Stimulated activated CD4-positive, alpha-beta T cell treated with anti-CD3 and anti-CD28 coated beads, Interleukin-4, amount 100 ng/mL, for 24 hours (primary cell): ENCODE data around the gene MAN2C1.
"Not testable (repeated sequence)": the region's sequence is repeated elsewhere in the genome, so short reads cannot be mapped to it uniquely, and the experiment has no call there.

Experiments used
- DNase-seq: peaks from one replicate; pipeline ENCODE4 v3.0.0-alpha.2; 2020

Gene MAN2C1

GRCh38 chr15:75367913-75368688, at the start of gene MAN2C1:
Gene MAN2C1, minus strand, starts transcription at chr15:75368607. Its CDS starts 24 bp downstream, at chr15:75368583.
- DNase-seq: peak; percentile 95

- DNase-seq: no peak
These were observed 48.2 kb upstream of the MAN2C1 start for GRCh38 chr15:75416584-75416983.

- DNase-seq: no peak
These were observed 41.8 kb upstream of the MAN2C1 start for GRCh38 chr15:75410196-75410595.

- no peak for DNase-seq
These were observed 38.7 kb upstream of the MAN2C1 start for GRCh38 chr15:75407083-75407482.

GRCh38 chr15:75403892-75404291, 35.5 kb upstream of the MAN2C1 start:
- DNase-seq: no peak

GRCh38 chr15:75397494-75397893, 29.1 kb upstream of the MAN2C1 start:
- no peak for DNase-seq

- no peak for DNase-seq
These were observed 21.5 kb upstream of the MAN2C1 start for GRCh38 chr15:75389791-75390382.

GRCh38 chr15:75383986-75384385, 15.6 kb upstream of the MAN2C1 start:
- DNase-seq: not testable (repeated sequence)

GRCh38 chr15:75380773-75381172, 12.4 kb upstream of the MAN2C1 start:
- no peak for DNase-seq

- DNase-seq: no peak
These were observed 3.7 kb upstream of the MAN2C1 start for GRCh38 chr15:75371901-75372688.

- DNase-seq: no peak
These were observed 3.1 kb upstream of the MAN2C1 start for GRCh38 chr15:75371486-75371885.

GRCh38 chr15:75369897-75370581, 1.6 kb upstream of the MAN2C1 start:
- DNase-seq: no peak

- no peak for DNase-seq
These were observed 357 bp upstream of the MAN2C1 start for GRCh38 chr15:75368689-75369239.

GRCh38 chr15:75367406-75367912, 948 bp downstream of the MAN2C1 start:
- DNase-seq: no peak

GRCh38 chr15:75367006-75367405, 1.4 kb downstream of the MAN2C1 start:
- DNase-seq: no peak

- DNase-seq: no peak
These were observed 2.2 kb downstream of the MAN2C1 start for GRCh38 chr15:75366163-75366562.

GRCh38 chr15:75364881-75365280, 3.5 kb downstream of the MAN2C1 start:
- no peak for DNase-seq

- DNase-seq: no peak
These were observed 4.6 kb downstream of the MAN2C1 start for GRCh38 chr15:75363786-75364185.

- no peak for DNase-seq
These were observed 5.7 kb downstream of the MAN2C1 start for GRCh38 chr15:75362642-75363249.

- DNase-seq: no peak
These were observed 6.3 kb downstream of the MAN2C1 start for GRCh38 chr15:75361989-75362641.

- no peak for DNase-seq
These were observed 6.9 kb downstream of the MAN2C1 start for GRCh38 chr15:75361361-75361988.
